Activated CD4-positive, alpha-beta T cell treated with anti-CD3 and anti-CD28 coated beads, Interleukin-2, amount 10 ng/mL, durations not matched to agents 24 days and 14 days (primary cell): Measurements from ENCODE around the gene FCAMR. TPM values are rescaled to one million over a fixed set of nuclear protein-coding genes. Genes with fewer than 3 reads are reported as not detected.
"Not testable (repeated sequence)": the region's sequence is repeated elsewhere in the genome, so short reads cannot be mapped to it uniquely, and the experiment has no call there.

ENCODE experiments used
- DNase-seq: peaks from one replicate; pipeline ENCODE4 v3.0.0; 2022
- H3K27ac Mint-ChIP-seq: one replicate; pipeline ENCODE4 v1.8.0; 2022; ENCODE audit warnings: mild to moderate bottlenecking, mixed read lengths
- H3K27me3 Mint-ChIP-seq: one replicate; pipeline ENCODE4 v1.8.0; 2022; ENCODE audit warnings: mixed read lengths
- H3K36me3 Mint-ChIP-seq: one replicate; pipeline ENCODE4 v1.8.0; 2022; ENCODE audit warnings: low read depth, mild to moderate bottlenecking, mixed read lengths
- H3K4me1 Mint-ChIP-seq: one replicate; pipeline ENCODE4 v1.8.0; 2021; ENCODE audit warnings: mixed read lengths
- H3K4me3 Mint-ChIP-seq: one replicate; pipeline ENCODE4 v1.8.0; 2022; ENCODE audit warnings: mild to moderate bottlenecking, moderate library complexity, mixed read lengths
- H3K9me3 Mint-ChIP-seq: one replicate; pipeline ENCODE4 v1.8.0; 2021; ENCODE audit warnings: mixed read lengths
- intact Hi-C: fragments of 100-400 bp; cut with micrococcal nuclease; formaldehyde crosslinking; loops from one replicate; pipeline ENCODE4 v1.15.1; 2023
- total RNA-seq: library from RNA; stranded (reverse); gene quantifications from 2 replicates; pipeline ENCODE4 v1.2.3, GENCODE V29; 2022

FCAMR gene
- total RNA-seq, 1 donor from 2014 or later, result not detected

DNA sequence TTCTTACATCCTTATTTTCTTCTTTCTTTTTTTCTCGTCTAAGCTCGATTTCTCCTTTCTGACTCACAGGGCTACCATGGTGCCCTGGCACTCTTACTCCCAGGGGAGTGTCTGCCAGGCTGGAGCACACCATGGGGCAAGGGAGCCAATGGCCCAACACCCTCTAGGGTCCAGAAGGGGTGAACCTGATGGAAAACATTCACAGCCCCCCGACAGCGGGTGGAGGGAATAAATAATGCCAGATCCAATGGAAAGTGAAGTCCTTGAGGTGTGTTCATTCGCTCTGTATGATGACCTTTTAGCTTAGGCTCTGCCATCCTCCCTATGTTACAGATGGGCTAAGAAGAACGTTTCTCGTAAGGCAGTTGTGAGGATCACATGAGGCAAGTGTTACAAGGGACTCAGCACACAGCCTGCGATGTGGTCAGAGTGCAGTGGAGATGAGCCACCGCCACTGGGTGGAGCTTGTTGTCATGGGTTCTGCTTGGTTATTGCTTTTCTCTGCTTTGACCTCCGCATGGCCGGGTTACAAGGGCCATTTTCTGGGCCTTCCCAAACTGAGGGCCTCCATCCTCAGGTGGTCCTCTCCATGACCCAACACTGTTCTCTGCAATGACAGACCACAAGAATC is 45.0 kb downstream of the FCAMR start:
- no peak overlapping the region for H3K27ac Mint-ChIP-seq
- no peaks in the 10 kb centered on the region for H3K9me3 Mint-ChIP-seq
- H3K27me3 Mint-ChIP-seq, result no peaks in the 10 kb centered on the region
- DNase-seq, result peak; percentile 85
- intact Hi-C loops, result loop anchor here (10.0 kb wide), 1 partner anchor 480 kb away; no protein-coding TSS in a partner anchor
- peaks cover 24% of the 10 kb centered on the region for H3K4me1 Mint-ChIP-seq
- H3K36me3 Mint-ChIP-seq, result peaks cover 5% of the 10 kb centered on the region
- H3K4me3 Mint-ChIP-seq, result no peak overlapping the region

DNA sequence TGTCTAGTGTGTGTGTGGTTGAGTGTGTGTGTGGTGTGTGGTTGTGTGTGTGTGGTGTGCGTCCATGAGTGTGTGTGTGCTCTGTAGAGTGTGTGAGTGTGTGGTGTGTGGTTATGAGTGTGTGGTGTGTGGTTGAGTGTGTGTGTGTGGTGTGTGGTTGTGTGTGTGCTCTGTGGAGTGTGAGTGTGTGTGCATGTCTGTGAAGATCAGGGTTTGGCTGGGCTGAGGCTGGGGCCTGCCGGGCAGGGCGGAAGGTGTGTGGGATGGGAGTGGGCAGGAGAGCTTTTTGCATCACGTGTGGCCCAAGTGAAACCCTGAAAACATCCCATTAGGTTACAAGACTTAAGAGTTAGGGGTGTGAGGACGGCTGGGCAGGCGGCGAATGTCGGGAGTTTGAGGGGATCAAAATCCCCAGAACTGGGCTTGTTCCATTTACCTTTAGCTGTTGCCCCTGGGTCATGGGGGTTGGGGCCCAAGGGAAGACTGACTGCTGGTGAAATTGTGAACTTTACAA is 45.6 kb downstream of the FCAMR start:
- Mint-ChIP-seq H3K36me3 (peaks cover 8% of the 10 kb centered on the region), H3K4me1 (peaks cover 23% of the 10 kb centered on the region), H3K27me3 (no peaks in the 10 kb centered on the region), H3K9me3 (no peaks in the 10 kb centered on the region), H3K4me3 (no peak overlapping the region), H3K27ac (no peak overlapping the region)
- no peak for DNase-seq
- intact Hi-C loops, result loop anchor here (5.0 to 10.0 kb wide), 3 partner anchors 128 to 480 kb away; partner anchors contain the start of genes PFKFB2 and YOD1

DNA sequence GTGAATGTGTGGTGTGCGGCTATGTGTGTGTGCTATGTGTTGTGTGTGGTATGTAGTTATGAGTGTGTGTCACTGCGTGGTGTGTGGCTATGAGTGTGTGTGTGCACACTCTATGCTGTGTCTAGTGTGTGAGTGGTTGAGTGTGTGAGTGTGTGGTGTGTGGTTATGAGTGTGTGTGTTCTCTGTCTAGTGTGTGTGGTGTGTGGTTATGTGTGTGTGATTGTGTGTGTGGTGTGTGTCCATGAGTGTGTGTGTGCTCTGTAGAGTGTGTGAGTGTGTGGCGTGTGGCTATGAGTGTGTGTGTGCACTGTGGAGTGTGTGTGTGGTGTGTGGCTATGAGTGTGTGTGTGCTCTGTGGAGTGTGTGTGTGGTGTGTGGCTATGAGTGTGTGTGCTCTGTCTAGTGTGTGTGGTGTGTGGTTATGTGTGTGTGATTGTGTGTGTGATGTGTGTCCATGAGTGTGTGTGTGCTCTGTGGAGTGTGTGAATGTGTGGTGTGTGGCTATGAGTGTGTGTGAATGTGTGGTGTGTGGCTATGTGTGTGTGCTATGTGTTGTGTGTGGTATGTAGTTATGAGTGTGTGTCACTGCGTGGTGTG is 46.2 kb downstream of the FCAMR start:
- intact Hi-C loops, result loop anchor here (1.0 to 10.0 kb wide), 4 partner anchors 128 to 481 kb away; partner anchors contain the start of genes CD55, PFKFB2 and YOD1
- H3K4me3 Mint-ChIP-seq, DNase-seq, H3K27ac Mint-ChIP-seq, H3K36me3 Mint-ChIP-seq, H3K9me3 Mint-ChIP-seq, H3K27me3 Mint-ChIP-seq: not testable (repeated sequence)
- H3K4me1 Mint-ChIP-seq, result peaks cover 24% of the 10 kb centered on the region

DNA sequence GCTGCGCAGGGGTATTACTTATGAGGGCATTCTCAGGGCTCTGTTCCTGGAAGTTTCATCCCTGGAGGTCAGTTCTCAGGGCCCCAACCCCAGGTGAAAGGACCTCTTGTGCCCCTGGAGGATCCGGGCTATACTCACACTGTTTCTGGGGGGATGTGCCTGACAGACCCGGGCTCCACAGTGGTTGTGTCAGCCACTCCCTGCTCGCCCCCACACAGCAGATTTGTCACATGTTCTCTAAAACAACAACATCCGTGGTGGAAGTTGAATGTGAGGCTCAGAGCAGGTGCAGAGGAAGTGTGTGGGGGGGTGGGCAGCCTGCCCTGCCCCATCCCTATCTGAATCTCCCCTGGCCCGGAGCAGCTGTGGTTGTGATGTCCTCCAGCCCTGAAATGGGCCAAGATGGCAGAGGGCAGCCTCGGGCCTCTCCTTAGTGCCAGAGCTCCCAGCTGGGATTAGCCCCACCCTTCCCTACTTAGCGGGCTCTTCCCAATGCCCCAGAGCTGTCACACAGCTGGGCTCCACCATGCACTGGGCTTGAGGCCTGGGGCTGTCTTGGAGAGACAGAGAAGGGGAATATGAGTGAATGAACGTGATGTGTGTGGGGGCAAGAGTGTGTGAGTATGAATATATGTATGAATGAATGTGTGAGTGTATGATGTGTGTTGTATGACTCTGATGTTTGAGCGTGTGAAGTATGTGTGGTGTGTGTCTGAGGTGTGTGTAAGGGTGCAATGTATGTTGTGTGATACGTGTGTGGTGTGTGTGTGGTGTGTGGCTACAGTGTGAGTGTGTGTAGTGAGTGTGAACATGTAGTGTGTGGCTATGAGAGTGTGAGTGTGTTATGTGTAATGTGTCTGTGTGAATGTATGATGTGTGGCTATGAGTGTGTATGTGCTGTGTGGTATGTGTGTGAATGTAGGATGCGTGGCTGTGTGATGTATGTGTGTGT is 47.0 kb downstream of the FCAMR start:
- intact Hi-C loops, result loop anchor here (1.0 to 10.0 kb wide), 4 partner anchors 129 to 482 kb away; partner anchors contain the start of genes CD55, PFKFB2 and YOD1
- Mint-ChIP-seq H3K4me3 (no peak overlapping the region), H3K9me3 (no peaks in the 10 kb centered on the region), H3K4me1 (peaks cover 29% of the 10 kb centered on the region), H3K36me3 (peaks cover 10% of the 10 kb centered on the region), H3K27ac (no peak overlapping the region), H3K27me3 (no peaks in the 10 kb centered on the region)
- DNase-seq, result peak; percentile 89

DNA sequence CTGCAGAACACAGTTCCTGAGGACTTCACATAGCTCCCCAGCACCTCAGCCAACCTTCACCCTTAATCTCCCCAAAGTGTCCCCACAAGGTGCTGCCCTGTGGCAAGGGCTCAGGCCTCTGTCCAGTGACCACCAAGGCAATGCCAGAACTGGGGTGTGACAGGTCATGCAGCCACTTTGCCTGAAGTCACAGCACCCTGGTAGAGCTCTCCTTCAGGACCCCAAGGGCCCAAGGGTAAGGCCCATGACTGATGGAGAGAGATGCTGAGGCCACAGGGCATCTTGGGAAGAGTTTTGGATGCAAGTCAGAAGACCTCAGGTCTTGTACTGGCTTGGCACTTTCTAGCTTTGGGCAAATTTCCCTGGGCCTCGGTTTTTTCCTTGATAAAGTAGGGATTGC is 47.7 kb downstream of the FCAMR start:
- Mint-ChIP-seq H3K4me1 (peaks cover 36% of the 10 kb centered on the region), H3K36me3 (peaks cover 16% of the 10 kb centered on the region), H3K4me3 (no peak overlapping the region), H3K27ac (no peak overlapping the region), H3K9me3 (no peaks in the 10 kb centered on the region), H3K27me3 (no peaks in the 10 kb centered on the region)
- intact Hi-C loops, result loop anchor here (5.0 to 10.0 kb wide), 3 partner anchors 130 to 482 kb away; partner anchors contain the start of genes PFKFB2 and YOD1
- peak; percentile 69 for DNase-seq

DNA sequence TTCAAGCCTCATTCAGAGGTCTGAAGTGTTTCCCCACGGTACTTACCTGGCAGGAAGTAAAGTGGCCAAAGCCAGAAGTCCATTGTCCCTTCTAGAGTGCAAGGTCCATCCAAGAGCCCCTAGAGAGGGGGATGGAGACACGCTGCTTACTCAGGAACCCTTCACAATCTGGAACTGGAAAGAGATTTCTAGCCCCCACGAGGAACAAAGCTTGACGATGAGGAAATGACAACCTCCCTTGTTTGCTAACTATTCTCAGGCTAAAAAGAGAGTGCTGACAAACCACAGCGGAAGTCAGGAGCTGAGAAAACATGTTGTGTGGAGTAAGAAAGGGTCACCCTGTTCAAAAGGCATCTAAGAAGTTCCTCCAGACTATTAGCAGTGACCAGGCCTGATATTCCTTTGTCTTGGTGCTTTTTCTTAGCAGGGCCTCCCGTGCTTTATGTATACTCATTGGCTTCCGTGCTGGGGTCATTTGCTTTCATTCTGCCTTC is 48.4 kb downstream of the FCAMR start, which contains the start of gene FCMR:
Gene FCMR (minus strand): TSS at position 170 of the 494 bp plus-strand sequence. CDS start 87 bp downstream, at position 83.
- no peak within 1 kb of the TSS for H3K27ac Mint-ChIP-seq
- intact Hi-C loops, result loop anchor here (2.0 to 10.0 kb wide), 4 partner anchors 39 to 483 kb away; partner anchors contain the start of genes PFKFB2 and YOD1
- no peaks in the 10 kb centered on the region for H3K9me3 Mint-ChIP-seq
- H3K36me3 Mint-ChIP-seq, result peaks cover 22% of the 10 kb centered on the region
- DNase-seq, result peak; percentile 87
- no peaks in the 10 kb centered on the region for H3K27me3 Mint-ChIP-seq
- peaks cover 42% of the 10 kb centered on the region for H3K4me1 Mint-ChIP-seq
- no peak within 1 kb of the TSS for H3K4me3 Mint-ChIP-seq

DNA sequence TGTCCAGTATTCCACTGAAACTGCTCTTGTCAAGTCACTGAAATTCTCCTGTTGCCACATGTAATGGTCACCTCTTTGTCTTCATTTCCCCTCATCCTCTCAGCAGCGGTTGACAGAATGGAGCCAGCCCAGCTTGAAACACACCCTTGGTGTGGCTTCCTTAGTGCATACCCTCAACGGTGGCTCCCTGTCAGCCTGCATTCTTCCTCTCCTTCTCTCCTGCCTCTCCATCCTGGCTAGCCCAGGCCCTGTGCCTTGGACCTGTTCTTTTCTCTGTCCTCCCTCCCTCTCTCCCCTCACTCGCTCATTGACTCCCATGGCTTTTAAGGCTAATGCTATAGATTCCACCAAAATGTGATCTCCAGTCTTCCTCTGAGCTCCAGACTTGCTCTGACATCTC is 52.2 kb downstream of the FCAMR start:
- Mint-ChIP-seq H3K27me3 (no peaks in the 10 kb centered on the region), H3K27ac (peak overlapping the region; percentile 39), H3K4me1 (peaks cover 68% of the 10 kb centered on the region), H3K9me3 (no peaks in the 10 kb centered on the region), H3K36me3 (peaks cover 55% of the 10 kb centered on the region), H3K4me3 (peak overlapping the region; percentile 57)
- intact Hi-C loops, result no loop called here
- DNase-seq, result no peak

DNA sequence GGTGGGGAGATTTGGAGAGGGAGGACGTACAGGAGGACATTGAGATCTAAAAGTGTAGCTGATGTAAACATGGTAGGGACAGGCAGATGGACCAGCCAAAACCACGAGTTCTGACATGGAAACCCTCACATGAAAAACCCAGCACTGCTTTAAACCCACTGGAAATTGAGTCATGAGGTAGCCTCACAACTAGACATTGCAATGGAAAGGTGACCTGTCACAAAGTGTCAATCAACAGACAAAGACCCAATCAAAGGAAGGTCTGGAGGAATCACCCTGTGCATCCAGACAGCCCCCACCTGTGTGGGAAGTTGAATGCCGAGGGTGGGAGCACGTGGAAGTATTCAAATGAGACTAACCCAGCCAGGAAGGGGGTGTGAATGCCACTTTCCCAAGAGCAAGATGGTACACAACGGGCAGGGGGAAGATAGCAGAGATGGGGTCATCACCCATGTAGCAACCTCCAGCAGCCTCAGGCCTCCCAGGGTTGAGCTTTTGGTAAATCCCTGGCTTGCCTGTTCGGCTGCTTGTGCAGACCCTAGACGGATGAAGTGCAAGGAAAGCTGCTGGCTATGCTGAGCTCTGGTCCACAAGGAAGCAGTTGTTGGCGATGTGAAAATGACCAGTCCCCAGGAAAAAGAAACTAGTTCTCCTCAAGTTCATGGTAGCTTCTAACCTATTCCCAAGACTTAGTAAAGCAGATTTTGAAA is 54.1 kb downstream of the FCAMR start:
- Mint-ChIP-seq H3K27ac (peak overlapping the region; percentile 39), H3K9me3 (no peaks in the 10 kb centered on the region), H3K4me1 (peaks cover 69% of the 10 kb centered on the region), H3K36me3 (peaks cover 73% of the 10 kb centered on the region), H3K4me3 (peak overlapping the region; percentile 32), H3K27me3 (no peaks in the 10 kb centered on the region)
- intact Hi-C loops, result no loop called here
- DNase-seq, result no peak

DNA sequence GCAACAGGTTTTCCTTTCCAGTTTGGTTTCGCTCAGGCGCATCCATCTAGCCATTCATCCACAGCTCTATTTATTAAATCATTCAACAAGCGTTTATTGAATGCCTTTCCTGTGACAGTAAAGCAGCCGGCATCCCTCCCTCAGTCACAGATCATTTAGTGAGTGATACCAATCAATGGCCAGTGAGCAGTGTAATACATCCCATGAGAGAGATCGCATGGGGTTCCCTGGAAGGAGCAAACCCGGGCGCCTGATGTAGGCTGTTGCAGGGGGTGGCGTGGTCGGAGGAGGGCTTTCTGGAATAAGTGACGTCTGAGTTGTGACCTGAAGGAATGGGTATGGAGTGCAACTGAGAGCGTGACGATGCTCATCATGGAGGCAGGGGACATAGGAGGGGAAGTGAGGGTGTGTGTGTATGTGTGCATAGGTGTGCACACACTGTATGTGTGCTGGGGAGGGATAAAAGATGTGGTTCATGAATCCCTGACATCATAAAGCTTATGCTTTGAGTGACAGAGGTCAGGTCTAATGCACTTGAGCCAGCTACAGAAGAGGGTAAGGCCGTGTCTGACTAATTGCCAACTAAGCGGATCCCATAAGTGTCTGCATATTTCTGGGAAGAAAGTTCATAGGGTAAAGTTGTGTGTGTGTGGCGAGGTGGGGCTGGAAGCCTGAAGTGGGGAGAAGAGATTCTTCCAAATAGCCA is 55.1 kb downstream of the FCAMR start:
- Mint-ChIP-seq H3K27me3 (no peaks in the 10 kb centered on the region), H3K4me3 (no peak overlapping the region), H3K36me3 (peaks cover 73% of the 10 kb centered on the region), H3K4me1 (peaks cover 66% of the 10 kb centered on the region), H3K9me3 (no peaks in the 10 kb centered on the region), H3K27ac (no peak overlapping the region)
- DNase-seq, result no peak
- intact Hi-C loops, result no loop called here

DNA sequence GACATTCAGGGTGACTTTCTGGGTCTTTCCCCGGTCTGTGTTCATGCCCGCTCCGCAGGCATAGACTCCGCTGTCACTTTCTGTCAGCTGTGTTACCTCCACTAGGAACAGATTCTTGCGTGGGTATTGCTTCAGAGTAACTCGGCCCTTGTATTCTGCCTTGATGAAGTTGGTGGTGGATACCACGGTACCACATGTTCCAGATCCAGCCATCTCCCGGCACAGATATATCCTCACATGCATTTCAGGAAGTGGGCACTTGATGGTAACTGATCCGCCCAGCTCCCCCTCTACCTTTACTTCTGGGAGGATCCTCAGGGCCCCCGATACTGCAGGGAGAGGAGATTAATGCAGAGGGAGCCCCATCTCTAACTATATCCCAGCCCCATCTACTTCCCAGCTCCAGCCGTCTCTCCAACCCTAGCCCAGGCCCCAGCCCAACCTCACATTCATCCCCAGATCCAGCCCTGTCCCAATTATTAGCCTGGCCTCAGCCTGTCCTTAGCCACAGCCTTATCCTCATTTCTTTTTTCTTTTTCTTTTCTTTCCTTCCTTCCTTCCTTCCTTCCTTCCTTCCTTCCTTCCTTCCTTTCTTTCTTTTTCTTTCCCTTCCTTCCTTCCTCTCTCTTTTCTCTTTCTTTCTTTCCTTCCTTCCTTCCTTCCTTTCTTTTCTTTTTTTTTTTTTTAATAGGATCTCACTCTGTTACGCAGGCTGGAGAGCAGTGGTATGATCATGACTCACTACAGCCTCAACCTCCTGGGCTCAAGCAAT is 56.3 kb downstream of the FCAMR start:
- intact Hi-C loops, result loop anchor here (2.0 kb wide), 1 partner anchor 179 kb away; no protein-coding TSS in a partner anchor
- H3K9me3 Mint-ChIP-seq, result no peaks in the 10 kb centered on the region
- DNase-seq, result no peak
- H3K4me1 Mint-ChIP-seq, result peaks cover 62% of the 10 kb centered on the region
- peaks cover under 1% of the 10 kb centered on the region for H3K27me3 Mint-ChIP-seq
- H3K4me3 Mint-ChIP-seq, result no peak overlapping the region
- peak overlapping the region; percentile 34 for H3K27ac Mint-ChIP-seq
- peaks cover 71% of the 10 kb centered on the region for H3K36me3 Mint-ChIP-seq

DNA sequence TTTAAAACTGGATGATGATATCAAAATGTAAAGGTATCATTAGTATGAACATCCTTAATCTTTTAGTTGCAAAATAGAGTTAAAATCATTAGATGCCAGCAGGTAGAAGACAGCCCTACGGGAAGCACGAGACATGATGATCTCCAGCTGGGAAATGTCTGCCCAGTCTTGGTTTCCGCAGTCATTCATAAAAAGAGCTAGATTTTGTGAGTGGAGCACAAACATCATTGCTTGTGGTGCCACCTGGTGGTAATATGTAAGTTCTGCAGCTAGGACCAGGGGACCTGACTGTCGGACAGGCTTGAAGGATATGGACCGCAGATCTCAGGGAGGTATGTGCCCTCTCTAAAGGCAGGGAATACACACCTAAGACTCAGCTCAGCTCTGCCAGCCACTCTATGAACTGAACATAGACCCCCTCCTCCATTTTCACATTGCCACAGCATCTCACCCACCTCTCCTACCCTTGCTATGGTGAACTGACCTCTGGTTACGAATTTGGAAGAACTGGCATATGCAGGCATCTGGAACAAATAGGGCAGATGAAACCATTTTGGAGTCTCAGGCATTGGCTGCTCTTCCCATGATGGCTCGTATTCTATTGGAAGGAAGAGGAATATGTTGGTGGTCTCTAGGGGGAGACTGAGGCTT is 57.7 kb downstream of the FCAMR start:
- no peak overlapping the region for H3K4me3 Mint-ChIP-seq
- H3K36me3 Mint-ChIP-seq, result peaks cover 72% of the 10 kb centered on the region
- intact Hi-C loops, result loop anchor here (1.0 to 2.0 kb wide), 4 partner anchors 47 to 186 kb away; partner anchors contain the start of gene IL20
- peaks cover 59% of the 10 kb centered on the region for H3K4me1 Mint-ChIP-seq
- H3K27ac Mint-ChIP-seq, result no peak overlapping the region
- no peaks in the 10 kb centered on the region for H3K9me3 Mint-ChIP-seq
- peaks cover 3% of the 10 kb centered on the region for H3K27me3 Mint-ChIP-seq
- peak; percentile 91 for DNase-seq
